ENCODE results near the gene SCYGR2.

DNA sequence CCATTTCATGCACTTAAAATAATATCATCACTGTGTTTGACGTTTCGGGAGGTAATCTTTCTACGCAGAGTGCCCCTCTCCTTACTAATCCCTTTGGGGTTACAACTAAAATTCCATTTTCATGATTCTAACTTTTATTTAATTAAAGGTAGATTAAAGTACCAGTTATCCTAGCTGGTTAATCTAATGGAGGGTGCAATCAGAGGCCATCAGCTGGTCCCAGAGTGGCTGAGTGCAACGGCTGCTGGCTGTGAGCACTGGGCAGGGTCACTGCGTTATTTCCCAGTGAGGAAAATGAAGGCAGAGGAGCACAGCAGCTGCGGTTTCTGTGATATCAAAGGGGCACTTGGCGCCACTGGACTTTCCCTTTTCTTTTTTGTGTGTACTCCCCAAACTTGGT is 30.7 kb downstream of the SCYGR2 start:
- TF ChIP-seq POLR2A (IDR thresholded peaks at IDR 0.05; ENCODE audit: low read depth, low read length) (no peak), POLR2AphosphoS5 (IDR thresholded peaks at IDR 0.05; ENCODE audit: insufficient read depth, low read depth, low read length) (no peak), EZH2 (IDR thresholded peaks at IDR 0.05; ENCODE audit: borderline replicate concordance, low read depth, low read length, severe bottlenecking) (no peak), JUN (IDR thresholded peaks at IDR 0.05; ENCODE audit: borderline replicate concordance, insufficient read depth, insufficient read length, low read depth) (no peak), MYC (IDR thresholded peaks at IDR 0.05; ENCODE audit: low read depth, low read length) (no peak), GATA2 (IDR thresholded peaks at IDR 0.05; ENCODE audit: insufficient read depth, insufficient read length, low read depth, low read length) (no peak), FOS (IDR thresholded peaks at IDR 0.05; ENCODE audit: borderline replicate concordance, insufficient read depth, low read length) (no peak)
- TF ChIP-seq, protein P1, sequence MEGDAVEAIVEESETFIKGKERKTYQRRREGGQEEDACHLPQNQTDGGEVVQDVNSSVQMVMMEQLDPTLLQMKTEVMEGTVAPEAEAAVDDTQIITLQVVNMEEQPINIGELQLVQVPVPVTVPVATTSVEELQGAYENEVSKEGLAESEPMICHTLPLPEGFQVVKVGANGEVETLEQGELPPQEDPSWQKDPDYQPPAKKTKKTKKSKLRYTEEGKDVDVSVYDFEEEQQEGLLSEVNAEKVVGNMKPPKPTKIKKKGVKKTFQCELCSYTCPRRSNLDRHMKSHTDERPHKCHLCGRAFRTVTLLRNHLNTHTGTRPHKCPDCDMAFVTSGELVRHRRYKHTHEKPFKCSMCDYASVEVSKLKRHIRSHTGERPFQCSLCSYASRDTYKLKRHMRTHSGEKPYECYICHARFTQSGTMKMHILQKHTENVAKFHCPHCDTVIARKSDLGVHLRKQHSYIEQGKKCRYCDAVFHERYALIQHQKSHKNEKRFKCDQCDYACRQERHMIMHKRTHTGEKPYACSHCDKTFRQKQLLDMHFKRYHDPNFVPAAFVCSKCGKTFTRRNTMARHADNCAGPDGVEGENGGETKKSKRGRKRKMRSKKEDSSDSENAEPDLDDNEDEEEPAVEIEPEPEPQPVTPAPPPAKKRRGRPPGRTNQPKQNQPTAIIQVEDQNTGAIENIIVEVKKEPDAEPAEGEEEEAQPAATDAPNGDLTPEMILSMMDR (IDR thresholded peaks at IDR 0.05; ENCODE audit: extremely low read depth in 1 of 2, insufficient read depth in 1 of 2, low read depth in 1 of 2, low read length in 2 of 2): no peak
- TF ChIP-seq, protein P2, sequence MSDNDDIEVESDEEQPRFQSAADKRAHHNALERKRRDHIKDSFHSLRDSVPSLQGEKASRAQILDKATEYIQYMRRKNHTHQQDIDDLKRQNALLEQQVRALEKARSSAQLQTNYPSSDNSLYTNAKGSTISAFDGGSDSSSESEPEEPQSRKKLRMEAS (IDR thresholded peaks at IDR 0.05; ENCODE audit: insufficient read depth, insufficient read length): no peak
